ENCODE measurements around the gene NFIB.

The NFIB gene

GRCh38 chr9:14080959-14081542 lies 232.9 kb downstream of the NFIB start:
- no peak overlapping the region for H3K4me2 ChIP-seq (ENCODE audit: low read depth, low read length)
- no peak overlapping the region for H3K27ac ChIP-seq (ENCODE audit: low read length)
- TF ChIP-seq EZH2phosphoT487 (IDR thresholded peaks at IDR 0.05; ENCODE audit: low read length) (no peak), CTCF (IDR thresholded peaks at IDR 0.05; ENCODE audit: low read length) (no peak), EZH2 (optimal IDR thresholded peaks at IDR 0.05; ENCODE audit: low read depth, low read length) (no peak)
- H3K9me3 ChIP-seq (replicated peaks; ENCODE audit: insufficient read depth, low read length), result no peaks in the 10 kb centered on the region
- H3K9me2 ChIP-seq (replicated peaks; ENCODE audit: insufficient read depth, low read length), result no peaks in the 10 kb centered on the region
- H3F3A ChIP-seq (ENCODE audit: insufficient read depth, low read length), result no peaks in the 10 kb centered on the region
- H4K20me1 ChIP-seq (ENCODE audit: insufficient read depth, low read length), result no peaks in the 10 kb centered on the region
- H2AFZ ChIP-seq (ENCODE audit: low read length), result no peak overlapping the region
- H3K4me1 ChIP-seq (ENCODE audit: low read length), result no peaks in the 10 kb centered on the region
- no peak overlapping the region for H3K9ac ChIP-seq (ENCODE audit: low read length)
- H3K79me2 ChIP-seq (ENCODE audit: low read length), result no peaks in the 10 kb centered on the region
- no peaks in the 10 kb centered on the region for H3K36me3 ChIP-seq (replicated peaks; ENCODE audit: insufficient read depth, low read length)
- no peak for DNase-seq
- H3K27me3 ChIP-seq (replicated peaks; ENCODE audit: insufficient read depth, low read length), result no peaks in the 10 kb centered on the region
- H3K4me3 ChIP-seq (ENCODE audit: low read length), result no peak overlapping the region

GRCh38 chr9:14079440-14079839 lies 234.5 kb downstream of the NFIB start:
- Histone ChIP-seq H3K4me2 (ENCODE audit: low read depth, low read length) (no peak overlapping the region), H2AFZ (ENCODE audit: low read length) (no peak overlapping the region), H3K9me3 (replicated peaks; ENCODE audit: insufficient read depth, low read length) (no peaks in the 10 kb centered on the region), H3K9ac (ENCODE audit: low read length) (no peak overlapping the region), H3K9me2 (replicated peaks; ENCODE audit: insufficient read depth, low read length) (no peaks in the 10 kb centered on the region), H3F3A (ENCODE audit: insufficient read depth, low read length) (no peaks in the 10 kb centered on the region), H3K36me3 (replicated peaks; ENCODE audit: insufficient read depth, low read length) (no peaks in the 10 kb centered on the region), H3K4me1 (ENCODE audit: low read length) (no peaks in the 10 kb centered on the region), H3K79me2 (ENCODE audit: low read length) (no peaks in the 10 kb centered on the region), H3K4me3 (ENCODE audit: low read length) (no peak overlapping the region), H3K27me3 (replicated peaks; ENCODE audit: insufficient read depth, low read length) (no peaks in the 10 kb centered on the region), H3K27ac (ENCODE audit: low read length) (no peak overlapping the region), H4K20me1 (ENCODE audit: insufficient read depth, low read length) (no peaks in the 10 kb centered on the region)
- TF ChIP-seq EZH2phosphoT487 (IDR thresholded peaks at IDR 0.05; ENCODE audit: low read length) (no peak), EZH2 (optimal IDR thresholded peaks at IDR 0.05; ENCODE audit: low read depth, low read length) (no peak), CTCF (IDR thresholded peaks at IDR 0.05; ENCODE audit: low read length) (no peak)
- no peak for DNase-seq

GRCh38 chr9:14077672-14078071 lies 236.3 kb downstream of the NFIB start:
- TF ChIP-seq EZH2phosphoT487 (IDR thresholded peaks at IDR 0.05; ENCODE audit: low read length), result no peak
- TF ChIP-seq EZH2 (optimal IDR thresholded peaks at IDR 0.05; ENCODE audit: low read depth, low read length), result no peak
- TF ChIP-seq CTCF (IDR thresholded peaks at IDR 0.05; ENCODE audit: low read length), result no peak
- no peak for DNase-seq
- Histone ChIP-seq H3K36me3 (replicated peaks; ENCODE audit: insufficient read depth, low read length) (no peaks in the 10 kb centered on the region), H4K20me1 (ENCODE audit: insufficient read depth, low read length) (no peaks in the 10 kb centered on the region), H2AFZ (ENCODE audit: low read length) (no peak overlapping the region), H3K27ac (ENCODE audit: low read length) (no peak overlapping the region), H3K4me2 (ENCODE audit: low read depth, low read length) (no peak overlapping the region), H3F3A (ENCODE audit: insufficient read depth, low read length) (no peaks in the 10 kb centered on the region), H3K4me3 (ENCODE audit: low read length) (no peak overlapping the region), H3K79me2 (ENCODE audit: low read length) (no peaks in the 10 kb centered on the region), H3K4me1 (ENCODE audit: low read length) (no peaks in the 10 kb centered on the region), H3K27me3 (replicated peaks; ENCODE audit: insufficient read depth, low read length) (no peaks in the 10 kb centered on the region), H3K9me3 (replicated peaks; ENCODE audit: insufficient read depth, low read length) (no peaks in the 10 kb centered on the region), H3K9me2 (replicated peaks; ENCODE audit: insufficient read depth, low read length) (no peaks in the 10 kb centered on the region), H3K9ac (ENCODE audit: low read length) (no peak overlapping the region)
